ENCODE results near the gene IL2RA. TPM values are rescaled to one million over a fixed set of nuclear protein-coding genes. Genes with fewer than 3 reads are reported as not detected.

Gene IL2RA
- total RNA-seq, 1 experiment from 2014 or later = 0.59 TPM

DNA sequence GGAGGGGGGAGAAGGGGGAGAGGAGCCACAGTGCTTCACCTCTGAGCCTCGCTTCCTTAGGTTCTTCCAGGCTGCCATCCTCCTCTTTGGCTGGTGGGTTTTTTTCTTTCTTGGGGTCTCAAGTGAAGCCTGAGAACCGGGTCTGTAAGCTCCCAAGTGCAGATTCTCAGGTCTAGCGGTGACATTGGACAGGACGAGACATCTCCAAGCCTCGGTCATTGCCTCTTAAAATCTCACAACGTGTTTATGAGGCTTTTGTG lies 84.0 kb downstream of the IL2RA start:
- no TSS peak for BruUV-seq (replicated peaks)
- H2AFZ ChIP-seq (ENCODE audit: low read depth, low read length, poor library complexity, severe bottlenecking) = peak overlapping the region; percentile 49
- H3K4me3 ChIP-seq (replicated peaks in 1 of 2; ENCODE audit: low read depth in 1 of 2, low read length in 2 of 2) = peak overlapping the region; percentile 66 to 83
- H3K36me3 ChIP-seq (ENCODE audit: control insufficient read depth in 1 of 2, insufficient read depth in 2 of 2, low read length in 2 of 2) = no peaks in the 10 kb centered on the region
- H3K9ac ChIP-seq (ENCODE audit: low read length) = peak overlapping the region; percentile 78
- H3K27ac ChIP-seq (ENCODE audit: low read depth, low read length) = peak overlapping the region; percentile 85
- no peak for DNase-seq (ENCODE audit: low read depth, low spot score)
- H3K79me2 ChIP-seq (ENCODE audit: insufficient read depth, low read length) = peaks cover 30% of the 10 kb centered on the region
- no peaks in the 10 kb centered on the region for H3K27me3 ChIP-seq (ENCODE audit: insufficient read depth, low read length)
- no peaks in the 10 kb centered on the region for H3K9me3 ChIP-seq (ENCODE audit: control insufficient read depth in 1 of 2, insufficient read depth in 1 of 2, low read depth in 1 of 2, low read length in 2 of 2)
- H3K4me2 ChIP-seq (ENCODE audit: low read length) = peak overlapping the region; percentile 87
- no peak for TF ChIP-seq ZNF274 (IDR thresholded peaks at IDR 0.05; ENCODE audit: low read depth, low read length)
- TF ChIP-seq, protein P1, sequence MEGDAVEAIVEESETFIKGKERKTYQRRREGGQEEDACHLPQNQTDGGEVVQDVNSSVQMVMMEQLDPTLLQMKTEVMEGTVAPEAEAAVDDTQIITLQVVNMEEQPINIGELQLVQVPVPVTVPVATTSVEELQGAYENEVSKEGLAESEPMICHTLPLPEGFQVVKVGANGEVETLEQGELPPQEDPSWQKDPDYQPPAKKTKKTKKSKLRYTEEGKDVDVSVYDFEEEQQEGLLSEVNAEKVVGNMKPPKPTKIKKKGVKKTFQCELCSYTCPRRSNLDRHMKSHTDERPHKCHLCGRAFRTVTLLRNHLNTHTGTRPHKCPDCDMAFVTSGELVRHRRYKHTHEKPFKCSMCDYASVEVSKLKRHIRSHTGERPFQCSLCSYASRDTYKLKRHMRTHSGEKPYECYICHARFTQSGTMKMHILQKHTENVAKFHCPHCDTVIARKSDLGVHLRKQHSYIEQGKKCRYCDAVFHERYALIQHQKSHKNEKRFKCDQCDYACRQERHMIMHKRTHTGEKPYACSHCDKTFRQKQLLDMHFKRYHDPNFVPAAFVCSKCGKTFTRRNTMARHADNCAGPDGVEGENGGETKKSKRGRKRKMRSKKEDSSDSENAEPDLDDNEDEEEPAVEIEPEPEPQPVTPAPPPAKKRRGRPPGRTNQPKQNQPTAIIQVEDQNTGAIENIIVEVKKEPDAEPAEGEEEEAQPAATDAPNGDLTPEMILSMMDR (IDR thresholded peaks at IDR 0.05 in 2 of 3, conservative IDR thresholded peaks at IDR 0.05 in 1 of 3; ENCODE audit: borderline replicate concordance in 1 of 3, insufficient read depth in 1 of 3, low read depth in 2 of 3, low read length in 2 of 3) = 0 out of 6 replicates have a peak, but pooled peaks of 1 of the 3 experiments have one; percentile 0
- H3K4me1 ChIP-seq (ENCODE audit: control insufficient read depth in 1 of 2, insufficient read depth in 2 of 2, low read length in 2 of 2) = peaks cover 4 to 18% of the 10 kb centered on the region in 2 experiments
- intact Hi-C loops (cut with micrococcal nuclease) = loop anchor here (5.0 to 10.0 kb wide), 2 partner anchors 107 to 1809 kb away; partner anchors contain the start of genes ATP5F1C, KIN and RBM17
- ATAC-seq = no peak
- CTCF ChIA-PET = interaction anchor here (0.6 kb wide), 1 partner anchor 355 kb away, joined by 3 read pairs; no protein-coding TSS in a partner anchor
- RAD21 ChIA-PET (ENCODE audit: low non-redundant PET in 1 of 2, low total read pairs in 2 of 2, uncharacterized antibody in 2 of 2, unreplicated experiment in 2 of 2) = interaction anchor here (0.6 to 0.7 kb wide), 2 partner anchors 134 to 383 kb away, joined by 3 read pairs; no protein-coding TSS in a partner anchor
- H4K20me1 ChIP-seq (ENCODE audit: insufficient read depth) = no peaks in the 10 kb centered on the region
- POLR2A ChIA-PET = no interaction called here
- H3K9me2 ChIP-seq (ENCODE audit: insufficient read depth) = no peaks in the 10 kb centered on the region

DNA sequence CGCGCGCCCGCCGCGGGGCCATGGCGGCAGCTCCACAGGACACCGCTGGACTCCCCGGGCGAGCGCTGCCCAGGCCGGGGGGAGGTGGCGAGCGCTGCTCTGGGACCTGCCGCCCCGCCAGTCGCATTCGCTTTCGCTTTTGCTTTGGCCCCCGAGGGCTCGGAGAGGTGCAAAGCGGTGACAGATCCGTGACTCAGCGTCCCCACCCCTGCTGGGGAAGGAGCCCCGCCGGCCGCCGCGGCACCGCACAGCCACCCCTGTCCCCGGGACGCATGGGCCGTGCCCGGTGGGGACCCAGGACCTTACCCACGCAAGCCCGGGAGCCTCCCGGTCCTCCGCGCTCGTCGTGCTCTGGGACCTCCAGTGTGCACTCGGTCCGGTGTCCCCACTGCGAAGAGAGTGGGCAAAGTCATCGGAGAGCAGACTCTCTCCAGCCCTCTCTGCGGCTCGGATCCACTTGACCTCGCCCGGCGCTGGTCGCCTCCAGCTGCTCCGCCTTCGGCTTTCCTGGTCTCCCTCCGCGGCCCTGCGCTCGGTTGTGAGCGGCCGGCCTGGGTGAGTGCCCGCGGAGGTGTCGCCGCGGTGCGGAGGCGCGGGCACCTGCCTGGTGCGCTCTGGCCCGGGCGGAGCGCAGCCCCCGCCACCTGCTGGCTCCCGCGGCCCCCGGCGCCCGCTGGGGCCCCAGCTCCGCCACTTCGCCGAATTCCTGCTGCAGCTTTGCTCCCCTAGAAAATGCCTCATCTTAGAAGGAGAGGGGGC lies 84.5 kb downstream of the IL2RA start, which contains the start of gene IL15RA:
TSS of gene IL15RA (minus strand) at position 73 of the 759 bp plus-strand sequence. CDS start at position 22, 51 bp downstream.
- intact Hi-C loops (cut with micrococcal nuclease) = loop anchor here (5.0 to 10.0 kb wide), 2 partner anchors 107 to 1810 kb away; partner anchors contain the start of genes ATP5F1C, KIN and RBM17
- CTCF ChIA-PET = interaction anchor here (0.6 kb wide), 1 partner anchor 355 kb away, joined by 3 read pairs; no protein-coding TSS in a partner anchor
- peak; percentile 79 for ATAC-seq

More for the DNA sequence above, 84.5 kb downstream of the IL2RA start, which contains the start of gene IL15RA:
- ChIA-PET POLR2A (no interaction called here), RAD21 (ENCODE audit: low non-redundant PET in 1 of 2, low total read pairs in 2 of 2, uncharacterized antibody in 2 of 2, unreplicated experiment in 2 of 2) (interaction anchor here in 1 of 2 experiments (0.7 kb wide), 1 partner anchor 383 kb away, joined by 3 read pairs; no protein-coding TSS in a partner anchor)
- Histone ChIP-seq H3K27ac (ENCODE audit: low read depth, low read length) (peak within 1 kb of the TSS; percentile 85), H3K4me2 (ENCODE audit: low read length) (peak within 1 kb of the TSS; percentile 87), H3K4me3 (replicated peaks in 1 of 2; ENCODE audit: low read depth in 1 of 2, low read length in 2 of 2) (peak within 1 kb of the TSS; percentile 66 to 83), H3K27me3 (ENCODE audit: insufficient read depth, low read length) (no peaks in the 10 kb centered on the region), H3K79me2 (ENCODE audit: insufficient read depth, low read length) (peaks cover 32% of the 10 kb centered on the region), H4K20me1 (ENCODE audit: insufficient read depth) (no peaks in the 10 kb centered on the region), H3K9ac (ENCODE audit: low read length) (peak within 1 kb of the TSS; percentile 78), H3K9me3 (ENCODE audit: control insufficient read depth in 1 of 2, insufficient read depth in 1 of 2, low read depth in 1 of 2, low read length in 2 of 2) (no peaks in the 10 kb centered on the region), H3K4me1 (ENCODE audit: control insufficient read depth in 1 of 2, insufficient read depth in 2 of 2, low read length in 2 of 2) (peaks cover 4 to 18% of the 10 kb centered on the region in 2 experiments), H2AFZ (ENCODE audit: low read depth, low read length, poor library complexity, severe bottlenecking) (peak within 1 kb of the TSS; percentile 52), H3K9me2 (ENCODE audit: insufficient read depth) (no peaks in the 10 kb centered on the region), H3K36me3 (ENCODE audit: control insufficient read depth in 1 of 2, insufficient read depth in 2 of 2, low read length in 2 of 2) (no peaks in the 10 kb centered on the region)
- TF ChIP-seq JUND (IDR thresholded peaks at IDR 0.05) = peak; percentile 63
- TF ChIP-seq, protein P2, sequence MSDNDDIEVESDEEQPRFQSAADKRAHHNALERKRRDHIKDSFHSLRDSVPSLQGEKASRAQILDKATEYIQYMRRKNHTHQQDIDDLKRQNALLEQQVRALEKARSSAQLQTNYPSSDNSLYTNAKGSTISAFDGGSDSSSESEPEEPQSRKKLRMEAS (IDR thresholded peaks at IDR 0.05) = peak; percentile 11; the same call in 1 of the 2 replicates
- peak; percentile 79; the same call in 1 of the 2 replicates for TF ChIP-seq SIN3A (IDR thresholded peaks at IDR 0.05; ENCODE audit: low read depth)
- peak; percentile 81 for TF ChIP-seq FOSL1 (IDR thresholded peaks at IDR 0.05; ENCODE audit: low read depth)
- TF ChIP-seq, protein P1 (IDR thresholded peaks at IDR 0.05 in 2 of 3, conservative IDR thresholded peaks at IDR 0.05 in 1 of 3; ENCODE audit: borderline replicate concordance in 1 of 3, insufficient read depth in 1 of 3, low read depth in 2 of 3, low read length in 2 of 3) = 0 out of 6 replicates have a peak, but pooled peaks of 1 of the 3 experiments have one; percentile 11
- TF ChIP-seq POLR2AphosphoS5 (IDR thresholded peaks at IDR 0.05; ENCODE audit: low read depth, low read length) = peak; percentile 36; the same call in 1 of the 2 replicates
- TF ChIP-seq ZFX (IDR thresholded peaks at IDR 0.05) = peak; percentile 67; the same call in 1 of the 2 replicates
- TF ChIP-seq CEBPB (IDR thresholded peaks at IDR 0.05; ENCODE audit: low read depth) = no peak
- TF ChIP-seq TCF7L2 (IDR thresholded peaks at IDR 0.05; ENCODE audit: borderline replicate concordance, extremely low read depth, insufficient read depth, insufficient read length) = no peak
- TF ChIP-seq EZH2phosphoT487 (IDR thresholded peaks at IDR 0.05; ENCODE audit: borderline replicate concordance) = no peak
- peak; percentile 39 for DNase-seq (ENCODE audit: low read depth, low spot score)
- BruUV-seq (replicated peaks) = no TSS peak

Measured in HCT116 (cell line).